WTC11 (cell line): ENCODE measurements around the gene YES1. TPM values are rescaled to one million over a fixed set of nuclear protein-coding genes. Genes with fewer than 3 reads are reported as not detected.

Source experiments
- ATAC-seq: fragments of 200-7000 bp; cut with Tn5 transposase; 2 replicates; pipeline ENCODE4 v1.10.0; 2021; ENCODE audit warnings: mild to moderate bottlenecking, moderate library complexity
- Bru-seq: library from RNA; stranded (reverse); fragments of 400-500 nt; gene quantifications from one replicate; lab custom pipeline; 2021; lab: Mats Ljungman, UMichigan
- CTCF ChIA-PET: fragments of 300-600 bp; sonication (Branson Sonifier 250); formaldehyde crosslinking; loops from one replicate; lab custom pipeline; 2021; ENCODE audit warnings: antibody characterized with exemption; lab: Charles Lee
- POLR2A ChIA-PET: fragments of 350-600 bp; sonication (Branson Sonifier 250); formaldehyde crosslinking; loops from one replicate; lab custom pipeline; 2021; ENCODE audit warnings: antibody characterized with exemption; lab: Charles Lee
- DNase-seq: peaks from one replicate; pipeline ENCODE4 v3.0.0; 2021; ENCODE audit warnings: low spot score
- H3K27ac Mint-ChIP-seq: 2 replicates; pipeline ENCODE4 v1.8.0; 2021; ENCODE audit warnings: mixed read lengths
- H3K27me3 Mint-ChIP-seq: 2 replicates; pipeline ENCODE4 v1.8.0; 2021; ENCODE audit warnings: low read depth, mild to moderate bottlenecking, moderate library complexity, mixed read lengths
- H3K36me3 Mint-ChIP-seq: 2 replicates; pipeline ENCODE4 v1.8.0; 2021; ENCODE audit warnings: mixed read lengths
- H3K4me1 Mint-ChIP-seq: 2 replicates; pipeline ENCODE4 v1.8.0; 2022; ENCODE audit warnings: mixed read lengths
- H3K4me3 Mint-ChIP-seq: 2 replicates; pipeline ENCODE4 v1.8.0; 2021; ENCODE audit warnings: mild to moderate bottlenecking, moderate library complexity, mixed read lengths
- H3K9me3 Mint-ChIP-seq: 2 replicates; pipeline ENCODE4 v1.8.0; 2021; ENCODE audit warnings: mixed read lengths
- FOXK1 ChIP-seq: sonication (generic); formaldehyde crosslinking; IDR thresholded peaks from 2 replicates; pipeline ENCODE4 v1.8.0; 2022; ENCODE audit warnings: mild to moderate bottlenecking, moderate library complexity, missing genetic modification reagents
- MYBL2 ChIP-seq: sonication (generic); formaldehyde crosslinking; IDR thresholded peaks from 2 replicates; pipeline ENCODE4 v1.8.1; 2023; ENCODE audit warnings: mild to moderate bottlenecking, moderate library complexity, missing genetic modification reagents
- TEAD1 ChIP-seq: sonication (generic); formaldehyde crosslinking; IDR thresholded peaks from 2 replicates; pipeline ENCODE4 v1.8.0; 2022; ENCODE audit warnings: mild to moderate bottlenecking, missing genetic modification reagents
- TP53 ChIP-seq: sonication (generic); formaldehyde crosslinking; IDR thresholded peaks from 2 replicates; pipeline ENCODE4 v1.8.1; 2023; ENCODE audit warnings: mild to moderate bottlenecking, missing genetic modification reagents
- ZNF423 ChIP-seq: fragments of 250-450 bp; sonication (Bioruptor Pico); IDR thresholded peaks from 2 replicates; pipeline ENCODE4 v2.1.2; 2022; ENCODE audit warnings: mild to moderate bottlenecking, moderate library complexity
- long read RNA-seq, 3 experiments: library from RNA in 1 of 3; library from capped mRNA in 1 of 3; library from polyadenylated mRNA in 1 of 3; unstranded in 2 of 3; stranded (forward) in 1 of 3; transcript quantifications; one replicate each; pipeline ENCODE4 v2.0.0, GENCODE V29; 2021
- total RNA-seq: library from RNA; stranded (reverse); gene quantifications from 3 replicates; pipeline ENCODE4 v1.2.3, GENCODE V29; 2021
- TF ChIP-seq, protein P1 (sequence below): sonication (generic); formaldehyde crosslinking; IDR thresholded peaks from 2 replicates; pipeline ENCODE4 v1.8.1; 2022; ENCODE audit warnings: mild to moderate bottlenecking, moderate library complexity, missing genetic modification reagents
- TF ChIP-seq, protein P2 (sequence below): sonication (generic); formaldehyde crosslinking; IDR thresholded peaks from 2 replicates; pipeline ENCODE4 v1.8.0; 2022; ENCODE audit warnings: mild to moderate bottlenecking, missing genetic modification reagents
- TF ChIP-seq, protein P3 (sequence below): sonication (generic); formaldehyde crosslinking; IDR thresholded peaks from 2 replicates; pipeline ENCODE4 v1.8.1; 2023; ENCODE audit warnings: mild to moderate bottlenecking, moderate library complexity, missing genetic modification reagents
- TF ChIP-seq, protein P4 (sequence below): sonication (generic); formaldehyde crosslinking; IDR thresholded peaks from 2 replicates; pipeline ENCODE4 v1.8.1; 2022; ENCODE audit warnings: mild to moderate bottlenecking, missing genetic modification reagents, moderate library complexity, borderline replicate concordance
- TF ChIP-seq, protein P5 (sequence below): sonication (generic); formaldehyde crosslinking; IDR thresholded peaks from 2 replicates; pipeline ENCODE4 v1.8.1; 2022; ENCODE audit warnings: missing genetic modification reagents, borderline replicate concordance
- TF ChIP-seq, protein P6 (sequence below): sonication (generic); formaldehyde crosslinking; IDR thresholded peaks from 2 replicates; pipeline ENCODE4 v1.8.1; 2023; ENCODE audit warnings: mild to moderate bottlenecking, missing genetic modification reagents

The YES1 gene
- total RNA-seq (89.7 to 113 TPM (median 96.6 TPM) in 3 replicates), Bru-seq, nascent RNA (percentile 85 among the genes with signal in this experiment)
- long read RNA-seq, experiment 1, full-length matches to known transcripts, result 302 of 396 reads
- long read RNA-seq, experiment 1, partial matches to known transcripts, result 31 of 396 reads
- long read RNA-seq, experiment 1, other reads (novel, unspliced or antisense), result 63 of 396 reads
- long read RNA-seq, experiment 2, full-length matches to known transcripts, result 44 of 131 reads
- long read RNA-seq, experiment 2, partial matches to known transcripts, result 13 of 131 reads
- long read RNA-seq, experiment 2, other reads (novel, unspliced or antisense), result 74 of 131 reads
- long read RNA-seq, experiment 3, full-length matches to known transcripts, result 2 of 7 reads
- long read RNA-seq, experiment 3, partial matches to known transcripts, result 3 of 7 reads
- long read RNA-seq, experiment 3, other reads (novel, unspliced or antisense), result 2 of 7 reads

DNA sequence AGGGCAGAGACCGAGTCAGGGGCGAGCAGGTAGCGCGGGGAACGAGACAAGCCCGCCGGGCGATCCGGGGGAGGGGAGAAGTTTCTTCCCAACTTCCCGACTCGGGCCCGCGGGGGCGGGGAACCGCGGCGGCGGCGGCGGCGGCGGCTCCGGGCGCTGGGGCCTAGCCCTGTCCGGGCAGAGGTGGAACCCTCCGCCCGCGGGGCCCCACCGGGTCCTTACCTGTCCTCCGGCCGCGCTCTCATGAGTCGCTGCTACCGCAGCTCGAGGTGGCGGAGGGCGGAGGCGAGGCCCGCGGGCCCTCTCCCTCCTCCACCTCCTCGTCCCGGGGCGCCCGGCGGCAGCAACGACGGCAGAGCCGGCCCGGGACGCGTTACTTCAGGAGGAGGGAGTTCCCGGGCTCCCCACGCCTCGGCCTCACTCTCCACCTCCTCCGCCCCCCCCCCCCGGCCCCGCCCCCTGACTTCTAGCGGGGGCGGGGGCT, at the start of gene YES1:
YES1 (minus strand) TSS at position 351 of the 484 bp plus-strand sequence. CDS start 55,415 bp downstream, outside the sequence.
- H3K27ac Mint-ChIP-seq, result peak within 1 kb of the TSS; percentile 100
- peaks cover 47% of the 10 kb centered on the region for H3K4me1 Mint-ChIP-seq
- no peaks in the 10 kb centered on the region for H3K9me3 Mint-ChIP-seq
- DNase-seq, result peak; percentile 57
- H3K4me3 Mint-ChIP-seq, result peak within 1 kb of the TSS; percentile 95
- CTCF ChIA-PET, result interaction anchor here (2.0 to 2.4 kb wide), 2 partner anchors 20 to 28 kb away, joined by 10 to 12 read pairs; no protein-coding TSS in a partner anchor
- POLR2A ChIA-PET, result interaction anchor here (0.5 kb wide), 1 partner anchor 63 kb away, joined by 3 read pairs; no protein-coding TSS in a partner anchor
- no peaks in the 10 kb centered on the region; the same call in 1 of the 2 replicates for H3K27me3 Mint-ChIP-seq
- peak; percentile 28 for ATAC-seq
- TF ChIP-seq, protein P1, sequence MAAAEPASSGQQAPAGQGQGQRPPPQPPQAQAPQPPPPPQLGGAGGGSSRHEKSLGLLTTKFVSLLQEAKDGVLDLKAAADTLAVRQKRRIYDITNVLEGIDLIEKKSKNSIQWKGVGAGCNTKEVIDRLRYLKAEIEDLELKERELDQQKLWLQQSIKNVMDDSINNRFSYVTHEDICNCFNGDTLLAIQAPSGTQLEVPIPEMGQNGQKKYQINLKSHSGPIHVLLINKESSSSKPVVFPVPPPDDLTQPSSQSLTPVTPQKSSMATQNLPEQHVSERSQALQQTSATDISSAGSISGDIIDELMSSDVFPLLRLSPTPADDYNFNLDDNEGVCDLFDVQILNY, result 0 out of 2 replicates have a peak, but pooled peaks have one; percentile 28
- TF ChIP-seq, protein P2, sequence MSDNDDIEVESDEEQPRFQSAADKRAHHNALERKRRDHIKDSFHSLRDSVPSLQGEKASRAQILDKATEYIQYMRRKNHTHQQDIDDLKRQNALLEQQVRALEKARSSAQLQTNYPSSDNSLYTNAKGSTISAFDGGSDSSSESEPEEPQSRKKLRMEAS, result 0 out of 2 replicates have a peak, but pooled peaks have one; percentile 11
- TF ChIP-seq MYBL2 (CRISPR knock-in tag) (no peak), TEAD1 (0 out of 2 replicates have a peak, but pooled peaks have one; percentile 11)
- TF ChIP-seq, protein P3, sequence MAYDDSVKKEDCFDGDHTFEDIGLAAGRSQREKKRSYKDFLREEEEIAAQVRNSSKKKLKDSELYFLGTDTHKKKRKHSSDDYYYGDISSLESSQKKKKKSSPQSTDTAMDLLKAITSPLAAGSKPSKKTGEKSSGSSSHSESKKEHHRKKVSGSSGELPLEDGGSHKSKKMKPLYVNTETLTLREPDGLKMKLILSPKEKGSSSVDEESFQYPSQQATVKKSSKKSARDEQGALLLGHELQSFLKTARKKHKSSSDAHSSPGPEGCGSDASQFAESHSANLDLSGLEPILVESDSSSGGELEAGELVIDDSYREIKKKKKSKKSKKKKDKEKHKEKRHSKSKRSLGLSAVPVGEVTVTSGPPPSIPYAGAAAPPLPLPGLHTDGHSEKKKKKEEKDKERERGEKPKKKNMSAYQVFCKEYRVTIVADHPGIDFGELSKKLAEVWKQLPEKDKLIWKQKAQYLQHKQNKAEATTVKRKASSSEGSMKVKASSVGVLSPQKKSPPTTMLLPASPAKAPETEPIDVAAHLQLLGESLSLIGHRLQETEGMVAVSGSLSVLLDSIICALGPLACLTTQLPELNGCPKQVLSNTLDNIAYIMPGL, result 0 out of 2 replicates have a peak, but pooled peaks have one; percentile 7
- TF ChIP-seq, protein P4, sequence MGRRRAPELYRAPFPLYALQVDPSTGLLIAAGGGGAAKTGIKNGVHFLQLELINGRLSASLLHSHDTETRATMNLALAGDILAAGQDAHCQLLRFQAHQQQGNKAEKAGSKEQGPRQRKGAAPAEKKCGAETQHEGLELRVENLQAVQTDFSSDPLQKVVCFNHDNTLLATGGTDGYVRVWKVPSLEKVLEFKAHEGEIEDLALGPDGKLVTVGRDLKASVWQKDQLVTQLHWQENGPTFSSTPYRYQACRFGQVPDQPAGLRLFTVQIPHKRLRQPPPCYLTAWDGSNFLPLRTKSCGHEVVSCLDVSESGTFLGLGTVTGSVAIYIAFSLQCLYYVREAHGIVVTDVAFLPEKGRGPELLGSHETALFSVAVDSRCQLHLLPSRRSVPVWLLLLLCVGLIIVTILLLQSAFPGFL (CRISPR knock-in tag), result no peak
- H3K36me3 Mint-ChIP-seq, result no peaks in the 10 kb centered on the region

DNA sequence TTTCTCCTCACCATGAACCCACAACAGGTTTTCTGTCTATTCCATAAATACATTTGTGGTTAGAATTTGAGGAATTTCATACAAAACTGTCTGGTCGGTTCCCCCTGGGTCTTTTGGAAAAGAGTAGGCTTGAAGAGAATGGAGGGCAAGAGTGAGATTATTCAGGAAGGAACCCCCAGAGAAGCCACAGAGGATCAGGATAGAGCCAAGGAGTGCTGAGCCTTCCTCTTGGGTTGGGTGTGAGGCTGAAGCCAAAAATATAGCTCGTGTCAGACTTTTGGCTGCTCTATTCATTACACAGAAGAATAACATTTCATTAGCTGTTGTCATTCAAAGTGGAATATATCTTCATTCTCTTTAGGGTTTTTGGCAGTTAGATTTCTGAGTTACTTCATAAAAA, 45.9 kb upstream of the YES1 start:
- ATAC-seq, result no peak
- H3K27me3 Mint-ChIP-seq, result peaks cover 3% of the 10 kb centered on the region; the same call in 1 of the 2 replicates
- TF ChIP-seq, protein P5, sequence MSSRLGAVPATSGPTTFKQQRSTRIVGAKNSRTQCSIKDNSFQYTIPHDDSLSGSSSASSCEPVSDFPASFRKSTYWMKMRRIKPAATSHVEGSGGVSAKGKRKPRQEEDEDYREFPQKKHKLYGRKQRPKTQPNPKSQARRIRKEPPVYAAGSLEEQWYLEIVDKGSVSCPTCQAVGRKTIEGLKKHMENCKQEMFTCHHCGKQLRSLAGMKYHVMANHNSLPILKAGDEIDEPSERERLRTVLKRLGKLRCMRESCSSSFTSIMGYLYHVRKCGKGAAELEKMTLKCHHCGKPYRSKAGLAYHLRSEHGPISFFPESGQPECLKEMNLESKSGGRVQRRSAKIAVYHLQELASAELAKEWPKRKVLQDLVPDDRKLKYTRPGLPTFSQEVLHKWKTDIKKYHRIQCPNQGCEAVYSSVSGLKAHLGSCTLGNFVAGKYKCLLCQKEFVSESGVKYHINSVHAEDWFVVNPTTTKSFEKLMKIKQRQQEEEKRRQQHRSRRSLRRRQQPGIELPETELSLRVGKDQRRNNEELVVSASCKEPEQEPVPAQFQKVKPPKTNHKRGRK (CRISPR knock-in tag), result no peak
- TF ChIP-seq FOXK1 (CRISPR knock-in tag), result no peak

DNA sequence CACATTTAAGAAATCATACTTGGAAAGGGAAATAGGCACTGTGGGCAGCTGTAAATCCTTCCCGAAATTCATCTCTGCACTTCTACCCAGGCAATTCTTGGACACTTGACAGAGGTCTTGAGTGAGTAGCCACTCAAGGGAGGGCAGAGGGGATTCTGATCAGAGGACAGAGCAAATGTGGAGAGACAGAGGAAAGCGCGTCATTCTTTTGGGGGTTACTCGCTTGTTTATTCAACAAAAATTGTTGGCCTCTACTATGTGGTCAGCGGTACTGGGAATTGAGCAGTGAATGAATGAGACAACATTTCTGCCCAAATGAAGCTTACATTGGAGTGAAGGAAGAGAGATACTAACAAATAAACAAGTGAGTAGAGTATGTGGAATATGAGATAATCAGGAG, 41.4 kb upstream of the YES1 start:
- Mint-ChIP-seq H3K9me3 (no peaks in the 10 kb centered on the region), H3K4me1 (no peaks in the 10 kb centered on the region), H3K27me3 (peaks cover 3% of the 10 kb centered on the region; the same call in 1 of the 2 replicates), H3K27ac (no peak overlapping the region), H3K4me3 (no peak overlapping the region), H3K36me3 (no peaks in the 10 kb centered on the region)
- CTCF ChIA-PET, result no interaction called here
- TF ChIP-seq TP53 (no peak), ZNF423 (CRISPR knock-in tag) (no peak)
- TF ChIP-seq, protein P6, sequence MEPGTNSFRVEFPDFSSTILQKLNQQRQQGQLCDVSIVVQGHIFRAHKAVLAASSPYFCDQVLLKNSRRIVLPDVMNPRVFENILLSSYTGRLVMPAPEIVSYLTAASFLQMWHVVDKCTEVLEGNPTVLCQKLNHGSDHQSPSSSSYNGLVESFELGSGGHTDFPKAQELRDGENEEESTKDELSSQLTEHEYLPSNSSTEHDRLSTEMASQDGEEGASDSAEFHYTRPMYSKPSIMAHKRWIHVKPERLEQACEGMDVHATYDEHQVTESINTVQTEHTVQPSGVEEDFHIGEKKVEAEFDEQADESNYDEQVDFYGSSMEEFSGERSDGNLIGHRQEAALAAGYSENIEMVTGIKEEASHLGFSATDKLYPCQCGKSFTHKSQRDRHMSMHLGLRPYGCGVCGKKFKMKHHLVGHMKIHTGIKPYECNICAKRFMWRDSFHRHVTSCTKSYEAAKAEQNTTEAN (CRISPR knock-in tag), result no peak
- ATAC-seq (no peak), DNase-seq (no peak)
- POLR2A ChIA-PET, result interaction anchor here (0.6 kb wide), 1 partner anchor 18 kb away, joined by 5 read pairs; no protein-coding TSS in a partner anchor

More for the DNA sequence above, 45.9 kb upstream of the YES1 start:
- ChIA-PET CTCF (interaction anchor here (0.7 kb wide), 1 partner anchor 19 kb away, joined by 3 read pairs; no protein-coding TSS in a partner anchor), POLR2A (interaction anchor here (1.1 kb wide), 1 partner anchor 11 kb away, joined by 3 read pairs; no protein-coding TSS in a partner anchor)
- H3K9me3 Mint-ChIP-seq, result no peaks in the 10 kb centered on the region
- H3K27ac Mint-ChIP-seq, result no peak overlapping the region
- DNase-seq, result no peak
- H3K4me1 Mint-ChIP-seq, result peaks cover 17% of the 10 kb centered on the region
- H3K36me3 Mint-ChIP-seq, result no peaks in the 10 kb centered on the region
- no peak overlapping the region for H3K4me3 Mint-ChIP-seq
